Activated T-helper 2 cell treated with anti-CD3 and anti-CD28 coated beads, Interferon-gamma antibody, Interleukin-2, Interleukin-4, amounts not matched to agents 10 μg/mL and 5 μg/mL and 100 μg/mL, durations not matched to agents 14 hours and 24 hours and 36 hours (primary cell): Measurements from ENCODE around the gene NRIP1. TPM values are rescaled to one million over a fixed set of nuclear protein-coding genes. Genes with fewer than 3 reads are reported as not detected.

Source experiments
- DNase-seq: peaks from one replicate; pipeline ENCODE4 v3.0.0; 2021; ENCODE audit warnings: low spot score
- H3K27ac Mint-ChIP-seq: one replicate; pipeline ENCODE4 v1.8.0; 2021; ENCODE audit warnings: mixed read lengths
- H3K27me3 Mint-ChIP-seq: one replicate; pipeline ENCODE4 v1.8.0; 2021; ENCODE audit warnings: low read depth, mixed read lengths
- H3K36me3 Mint-ChIP-seq: one replicate; pipeline ENCODE4 v1.8.0; 2021; ENCODE audit warnings: low read depth, mixed read lengths
- H3K4me1 Mint-ChIP-seq: one replicate; pipeline ENCODE4 v1.8.0; 2021; ENCODE audit warnings: low read depth, mixed read lengths
- H3K4me3 Mint-ChIP-seq: one replicate; pipeline ENCODE4 v1.8.0; 2021; ENCODE audit warnings: low read depth, mild to moderate bottlenecking, moderate library complexity, mixed read lengths
- H3K9me3 Mint-ChIP-seq: one replicate; pipeline ENCODE4 v1.8.0; 2021; ENCODE audit warnings: mixed read lengths
- intact Hi-C: fragments of 100-400 bp; cut with micrococcal nuclease; formaldehyde crosslinking; loops from one replicate; pipeline ENCODE4 v1.15.1; 2023
- total RNA-seq: library from RNA; stranded (reverse); gene quantifications from 2 replicates; pipeline ENCODE4 v1.2.3, GENCODE V29; 2022

The NRIP1 gene
- total RNA-seq, 1 donor from 2014 or later: 7.9 TPM

DNA sequence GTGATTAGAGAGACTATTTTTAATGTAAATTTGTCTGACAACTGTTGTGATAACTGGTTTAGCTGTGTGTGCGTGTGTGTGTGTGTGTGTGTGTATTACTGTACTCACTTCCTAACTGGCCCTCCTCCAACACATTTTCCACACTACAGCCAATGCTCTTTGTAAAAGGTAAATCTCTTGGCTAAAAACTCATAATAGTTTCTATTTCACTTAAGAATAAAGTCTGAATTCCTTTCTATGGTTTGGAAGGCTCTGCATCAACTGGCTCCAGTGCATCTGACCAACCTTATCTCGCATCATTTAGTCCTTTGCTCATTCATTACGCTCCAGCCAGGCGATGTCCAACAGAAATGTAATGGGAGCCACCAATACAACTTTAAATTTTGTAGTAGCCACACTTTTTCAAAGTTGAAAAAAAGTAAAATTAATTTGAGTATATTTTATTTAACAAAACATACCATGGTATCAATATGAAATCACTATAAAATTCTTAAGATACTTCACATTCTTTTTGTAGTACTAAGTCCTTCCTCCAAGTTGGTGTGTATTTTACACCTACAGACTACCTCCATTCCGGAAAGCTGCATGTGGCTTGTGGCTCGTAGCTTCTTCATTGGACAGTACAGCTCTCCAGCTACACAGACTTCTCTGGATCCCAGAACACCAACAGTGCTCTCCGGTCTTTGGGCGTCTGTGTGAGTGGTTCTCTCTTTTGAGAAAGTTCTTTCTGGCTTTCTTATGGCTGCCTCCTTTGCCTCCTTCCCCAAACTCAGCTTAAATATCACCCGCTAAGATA is 68.9 kb downstream of the NRIP1 start:
- Mint-ChIP-seq H3K9me3 (no peaks in the 10 kb centered on the region), H3K4me1 (peaks cover 2% of the 10 kb centered on the region), H3K27ac (no peak overlapping the region), H3K36me3 (no peaks in the 10 kb centered on the region), H3K4me3 (no peak overlapping the region), H3K27me3 (no peaks in the 10 kb centered on the region)
- no peak for DNase-seq
- intact Hi-C loops: no loop called here

DNA sequence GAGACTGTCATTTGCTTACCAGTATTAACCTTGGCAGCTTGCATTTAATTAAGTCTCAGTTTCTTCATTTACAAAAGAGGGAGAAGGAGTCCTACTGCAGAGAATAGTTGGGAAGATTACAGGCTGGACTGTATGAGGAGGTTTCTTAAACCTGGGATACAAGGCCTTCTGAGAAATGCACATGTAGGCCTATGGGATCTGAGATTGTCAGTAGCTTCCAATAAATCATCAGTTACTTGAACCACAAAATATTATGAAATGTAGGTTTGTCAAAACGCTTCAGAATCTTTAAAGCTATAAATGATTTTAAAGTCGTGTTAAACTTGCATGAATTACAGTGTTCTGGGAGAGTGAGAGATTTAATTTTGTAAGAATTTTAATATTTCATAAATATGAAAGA is 69.6 kb downstream of the NRIP1 start:
- H3K27me3 Mint-ChIP-seq: no peaks in the 10 kb centered on the region
- H3K4me3 Mint-ChIP-seq: no peak overlapping the region
- DNase-seq: no peak
- intact Hi-C loops: no loop called here
- no peaks in the 10 kb centered on the region for H3K36me3 Mint-ChIP-seq
- no peak overlapping the region for H3K27ac Mint-ChIP-seq
- H3K4me1 Mint-ChIP-seq: peaks cover 2% of the 10 kb centered on the region
- no peaks in the 10 kb centered on the region for H3K9me3 Mint-ChIP-seq

DNA sequence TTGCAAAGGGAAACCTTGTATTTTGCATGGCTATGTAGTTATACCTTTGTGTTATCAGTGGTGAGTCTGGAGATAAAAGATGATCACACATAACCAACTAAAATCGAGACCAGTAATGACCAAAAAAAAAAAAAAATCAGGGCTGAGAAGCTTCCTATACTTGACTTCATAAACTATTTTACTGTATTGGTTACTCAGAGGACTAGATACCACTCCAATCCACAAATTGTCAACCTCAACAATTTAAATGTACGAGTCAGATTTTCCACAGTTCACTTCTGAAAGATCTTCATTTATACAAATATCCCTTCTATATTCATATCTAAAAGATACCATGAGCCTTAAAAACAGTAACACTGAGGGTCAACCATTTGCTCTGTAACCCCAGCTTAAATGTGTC is 71.7 kb downstream of the NRIP1 start:
- Mint-ChIP-seq H3K4me1 (peaks cover 5% of the 10 kb centered on the region), H3K27ac (no peak overlapping the region), H3K27me3 (no peaks in the 10 kb centered on the region), H3K9me3 (no peaks in the 10 kb centered on the region), H3K36me3 (no peaks in the 10 kb centered on the region), H3K4me3 (no peak overlapping the region)
- intact Hi-C loops: no loop called here
- DNase-seq: no peak

DNA sequence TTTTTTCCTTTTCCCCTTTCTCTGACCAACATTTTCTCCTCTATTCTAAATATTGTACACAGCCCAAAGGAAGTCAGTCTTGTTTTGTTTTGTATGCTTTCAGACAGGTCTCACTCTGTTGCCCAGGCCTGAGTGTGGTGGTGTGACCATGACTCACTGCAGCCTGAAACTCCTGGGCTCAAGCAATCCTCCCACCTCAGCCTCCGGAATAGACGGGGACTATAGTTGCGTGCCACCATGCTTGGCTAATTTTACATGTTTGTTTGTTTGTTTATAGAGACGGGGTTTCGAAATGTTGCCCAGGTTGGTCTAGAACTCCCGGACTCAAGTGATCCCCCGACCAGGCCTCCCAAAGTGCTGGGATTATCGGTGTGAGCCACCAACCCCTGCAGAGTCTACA is 72.8 kb downstream of the NRIP1 start:
- H3K36me3 Mint-ChIP-seq: no peaks in the 10 kb centered on the region
- no peaks in the 10 kb centered on the region for H3K9me3 Mint-ChIP-seq
- H3K27me3 Mint-ChIP-seq: no peaks in the 10 kb centered on the region
- H3K4me1 Mint-ChIP-seq: peaks cover 5% of the 10 kb centered on the region
- no peak overlapping the region for H3K27ac Mint-ChIP-seq
- no peak for DNase-seq
- no peak overlapping the region for H3K4me3 Mint-ChIP-seq
- intact Hi-C loops: no loop called here

DNA sequence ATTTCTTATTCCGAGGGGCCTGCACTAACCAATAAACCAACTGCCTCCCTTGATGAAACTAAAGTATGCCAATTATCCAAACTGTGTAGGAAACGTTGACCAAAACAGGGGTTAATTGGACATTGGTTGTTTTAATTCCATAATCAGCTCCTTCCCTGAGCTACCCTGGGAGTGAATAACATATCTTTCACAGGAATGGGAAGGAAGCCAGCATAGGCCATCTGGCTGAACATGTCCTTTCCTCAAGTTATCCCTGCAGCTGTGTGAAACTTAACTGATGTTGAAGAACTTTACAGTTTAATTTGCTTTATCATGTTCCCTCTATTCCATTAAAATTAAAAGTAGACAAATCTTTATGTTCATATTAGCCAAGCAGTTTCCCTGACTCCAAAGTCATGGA is 75.4 kb downstream of the NRIP1 start:
- intact Hi-C loops: no loop called here
- H3K36me3 Mint-ChIP-seq: no peaks in the 10 kb centered on the region
- H3K27ac Mint-ChIP-seq: no peak overlapping the region
- peaks cover 5% of the 10 kb centered on the region for H3K4me1 Mint-ChIP-seq
- DNase-seq: no peak
- H3K9me3 Mint-ChIP-seq: no peaks in the 10 kb centered on the region
- H3K27me3 Mint-ChIP-seq: no peaks in the 10 kb centered on the region
- no peak overlapping the region for H3K4me3 Mint-ChIP-seq

DNA sequence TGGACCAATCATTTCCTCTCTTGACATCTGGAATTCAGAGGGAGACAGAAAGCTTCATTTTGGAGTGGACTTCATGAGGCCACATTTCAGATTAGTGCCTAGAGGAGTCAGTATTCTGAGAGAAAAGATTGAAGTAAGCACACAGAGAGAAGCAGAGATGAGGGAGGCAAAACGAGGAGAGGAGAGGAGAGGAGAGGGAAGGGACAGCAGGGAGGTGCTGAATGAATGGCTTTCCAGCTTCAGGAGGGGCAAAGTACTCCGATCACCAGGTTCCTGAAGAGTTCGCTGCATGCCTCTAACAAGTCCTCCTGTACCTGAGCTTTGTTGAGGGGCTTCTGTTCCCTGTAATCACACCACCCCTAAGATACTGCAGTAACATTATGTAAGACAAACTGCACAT is 76.0 kb downstream of the NRIP1 start:
- Mint-ChIP-seq H3K4me1 (peaks cover 5% of the 10 kb centered on the region), H3K36me3 (peaks cover 4% of the 10 kb centered on the region), H3K27me3 (no peaks in the 10 kb centered on the region), H3K9me3 (no peaks in the 10 kb centered on the region), H3K27ac (no peak overlapping the region), H3K4me3 (no peak overlapping the region)
- no peak for DNase-seq
- intact Hi-C loops: no loop called here

DNA sequence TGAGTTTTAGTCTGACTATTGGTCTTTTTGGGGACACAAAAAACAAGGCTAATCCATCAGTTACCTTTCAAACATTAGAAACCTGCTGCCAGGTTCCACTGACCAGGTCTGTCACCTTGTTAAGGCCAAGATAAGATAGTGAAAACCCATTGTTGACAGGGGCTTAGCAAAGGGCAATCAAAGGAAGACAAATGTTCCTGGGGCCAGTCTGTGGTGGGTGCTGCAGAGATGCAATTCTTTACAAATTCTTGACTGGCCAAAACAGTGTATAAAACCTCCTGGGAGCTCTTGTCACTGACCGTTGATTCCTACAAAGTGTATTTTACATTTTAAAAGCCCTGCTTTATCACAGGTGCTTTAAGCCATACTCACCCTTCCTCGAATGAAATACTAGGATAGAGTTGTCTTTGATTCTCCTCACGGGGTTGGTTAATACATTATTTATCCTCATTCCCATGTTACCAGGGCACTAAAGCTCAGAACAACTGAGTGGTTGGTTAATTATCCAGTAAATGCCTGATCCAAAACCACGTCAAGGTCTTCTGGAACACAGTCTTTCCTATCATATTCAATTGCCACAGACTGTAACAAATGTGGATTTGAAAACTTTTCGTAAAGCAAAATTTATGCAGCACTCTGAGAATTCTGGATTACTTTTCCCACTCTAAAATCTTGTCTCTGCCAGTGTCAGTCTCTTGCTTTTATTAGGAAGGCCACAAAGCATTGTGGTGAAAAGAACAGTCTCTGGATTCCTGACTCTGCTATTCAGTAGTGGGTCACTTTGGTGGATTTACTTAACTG is 77.2 kb downstream of the NRIP1 start:
- DNase-seq: no peak
- peaks cover 4% of the 10 kb centered on the region for H3K36me3 Mint-ChIP-seq
- peaks cover 5% of the 10 kb centered on the region for H3K4me1 Mint-ChIP-seq
- intact Hi-C loops: no loop called here
- no peaks in the 10 kb centered on the region for H3K27me3 Mint-ChIP-seq
- no peak overlapping the region for H3K27ac Mint-ChIP-seq
- H3K4me3 Mint-ChIP-seq: no peak overlapping the region
- no peaks in the 10 kb centered on the region for H3K9me3 Mint-ChIP-seq

DNA sequence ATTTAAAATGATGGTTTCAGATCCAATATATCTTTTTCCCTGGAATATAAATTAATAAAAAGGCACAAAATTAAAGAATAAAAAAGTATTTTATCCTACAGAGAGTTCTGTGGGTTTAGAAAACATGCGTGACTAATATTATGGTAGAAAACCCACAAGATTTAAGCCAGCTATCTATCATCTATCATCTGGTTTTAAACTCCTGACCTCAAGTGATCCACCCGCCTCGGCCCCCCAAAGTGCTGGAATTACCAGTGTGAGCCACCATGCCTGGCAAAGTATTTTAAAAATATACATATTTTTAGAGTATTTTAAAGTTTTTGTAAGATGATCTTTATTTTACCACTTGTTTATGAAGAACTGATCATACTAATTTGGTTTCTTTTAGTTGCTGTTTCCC is 79.5 kb downstream of the NRIP1 start:
- H3K27me3 Mint-ChIP-seq: no peaks in the 10 kb centered on the region
- H3K4me3 Mint-ChIP-seq: no peak overlapping the region
- H3K9me3 Mint-ChIP-seq: no peaks in the 10 kb centered on the region
- intact Hi-C loops: no loop called here
- no peak overlapping the region for H3K27ac Mint-ChIP-seq
- no peak for DNase-seq
- peaks cover 4% of the 10 kb centered on the region for H3K36me3 Mint-ChIP-seq
- H3K4me1 Mint-ChIP-seq: peaks cover 3% of the 10 kb centered on the region

DNA sequence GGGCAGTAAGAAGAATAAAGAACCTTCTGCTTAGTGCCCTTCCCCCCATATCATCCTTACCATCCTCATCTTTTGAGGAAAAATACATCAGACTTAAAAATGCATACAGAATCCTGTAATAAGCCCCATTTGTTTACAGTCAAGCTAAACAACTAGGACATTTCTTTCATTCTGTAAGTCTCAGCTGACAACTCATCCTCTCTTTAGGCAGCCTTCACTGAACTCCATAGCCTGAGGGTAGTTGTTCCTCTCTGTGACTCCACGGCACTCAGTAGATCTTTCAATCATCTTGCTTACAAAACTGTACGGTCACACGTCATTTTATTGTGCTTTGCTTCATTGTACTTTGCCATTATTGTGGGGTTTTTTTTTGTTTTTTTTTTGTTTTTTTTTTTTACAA is 82.5 kb downstream of the NRIP1 start:
- H3K27me3 Mint-ChIP-seq: no peaks in the 10 kb centered on the region

DNA sequence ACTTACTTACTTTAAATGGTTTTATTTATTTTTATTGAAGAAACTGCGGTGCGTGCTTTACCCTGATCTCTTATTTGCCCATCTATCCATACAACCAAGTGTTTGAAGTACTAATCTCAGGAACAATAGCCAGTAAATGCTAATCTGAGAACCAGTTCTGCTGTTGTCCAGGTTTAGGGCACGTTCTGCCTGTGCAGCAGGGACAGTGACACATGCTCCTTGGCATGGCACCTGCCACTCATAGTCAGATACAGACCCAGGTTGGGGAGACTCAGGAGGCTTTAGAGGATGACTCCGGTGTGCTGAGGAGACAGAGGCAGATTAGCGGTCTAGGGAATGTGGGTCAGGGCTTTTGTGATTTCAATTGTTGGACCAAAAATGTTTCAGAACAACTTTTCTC is 83.6 kb downstream of the NRIP1 start:
- Mint-ChIP-seq H3K27me3 (no peaks in the 10 kb centered on the region), H3K9me3 (no peaks in the 10 kb centered on the region), H3K4me1 (no peaks in the 10 kb centered on the region), H3K4me3 (no peak overlapping the region), H3K27ac (no peak overlapping the region), H3K36me3 (peaks cover 4% of the 10 kb centered on the region)
- DNase-seq: no peak
- intact Hi-C loops: no loop called here

More for the DNA sequence above, 82.5 kb downstream of the NRIP1 start:
- no peak for DNase-seq
- H3K36me3 Mint-ChIP-seq: peaks cover 4% of the 10 kb centered on the region
- H3K4me3 Mint-ChIP-seq: no peak overlapping the region
- no peak overlapping the region for H3K27ac Mint-ChIP-seq
- H3K4me1 Mint-ChIP-seq: no peaks in the 10 kb centered on the region
- no peaks in the 10 kb centered on the region for H3K9me3 Mint-ChIP-seq
- intact Hi-C loops: no loop called here

DNA sequence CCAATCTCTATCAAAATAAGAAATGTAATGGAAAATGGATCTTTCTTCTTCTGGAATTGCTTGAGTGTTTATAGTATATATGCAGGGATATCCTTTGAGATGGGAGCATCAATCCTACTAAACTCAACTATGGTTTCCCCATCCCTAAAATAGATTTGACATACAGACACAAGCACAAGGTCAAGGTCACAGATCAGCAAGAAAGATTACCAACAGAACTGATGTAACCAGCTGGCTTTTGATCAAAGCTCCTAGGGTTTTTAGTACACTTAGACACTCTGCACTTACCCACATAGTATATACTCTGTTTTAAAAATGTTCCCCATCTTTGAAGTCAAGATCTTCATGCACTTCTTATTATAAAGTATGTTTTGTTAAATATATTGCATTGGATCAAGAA is 85.5 kb downstream of the NRIP1 start:
- Mint-ChIP-seq H3K9me3 (no peaks in the 10 kb centered on the region), H3K4me3 (no peak overlapping the region), H3K27ac (no peak overlapping the region), H3K27me3 (no peaks in the 10 kb centered on the region), H3K4me1 (no peaks in the 10 kb centered on the region), H3K36me3 (peaks cover 4% of the 10 kb centered on the region)
- no peak for DNase-seq
- intact Hi-C loops: no loop called here

DNA sequence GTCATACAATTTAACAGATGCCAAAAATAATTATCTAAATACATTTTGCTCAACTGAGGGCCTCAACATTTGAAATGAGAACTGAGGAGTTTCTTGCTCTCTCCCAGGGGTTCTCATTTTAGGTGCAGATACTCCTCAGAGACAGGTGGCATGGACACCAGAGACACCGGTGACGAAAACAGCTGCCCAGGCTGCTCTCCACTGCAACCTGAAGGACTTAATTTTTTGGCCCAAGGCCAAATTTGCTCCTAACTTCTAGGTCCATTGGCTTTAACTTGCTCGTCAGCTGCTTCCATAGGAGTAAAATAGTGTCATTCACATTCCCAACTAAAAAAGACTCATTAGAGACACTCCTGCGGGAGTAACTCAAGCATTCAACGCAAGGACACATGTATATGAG is 87.0 kb downstream of the NRIP1 start:
- DNase-seq: no peak
- Mint-ChIP-seq H3K9me3 (no peaks in the 10 kb centered on the region), H3K36me3 (no peaks in the 10 kb centered on the region), H3K4me3 (no peak overlapping the region), H3K4me1 (no peaks in the 10 kb centered on the region), H3K27me3 (no peaks in the 10 kb centered on the region), H3K27ac (no peak overlapping the region)
- intact Hi-C loops: no loop called here

DNA sequence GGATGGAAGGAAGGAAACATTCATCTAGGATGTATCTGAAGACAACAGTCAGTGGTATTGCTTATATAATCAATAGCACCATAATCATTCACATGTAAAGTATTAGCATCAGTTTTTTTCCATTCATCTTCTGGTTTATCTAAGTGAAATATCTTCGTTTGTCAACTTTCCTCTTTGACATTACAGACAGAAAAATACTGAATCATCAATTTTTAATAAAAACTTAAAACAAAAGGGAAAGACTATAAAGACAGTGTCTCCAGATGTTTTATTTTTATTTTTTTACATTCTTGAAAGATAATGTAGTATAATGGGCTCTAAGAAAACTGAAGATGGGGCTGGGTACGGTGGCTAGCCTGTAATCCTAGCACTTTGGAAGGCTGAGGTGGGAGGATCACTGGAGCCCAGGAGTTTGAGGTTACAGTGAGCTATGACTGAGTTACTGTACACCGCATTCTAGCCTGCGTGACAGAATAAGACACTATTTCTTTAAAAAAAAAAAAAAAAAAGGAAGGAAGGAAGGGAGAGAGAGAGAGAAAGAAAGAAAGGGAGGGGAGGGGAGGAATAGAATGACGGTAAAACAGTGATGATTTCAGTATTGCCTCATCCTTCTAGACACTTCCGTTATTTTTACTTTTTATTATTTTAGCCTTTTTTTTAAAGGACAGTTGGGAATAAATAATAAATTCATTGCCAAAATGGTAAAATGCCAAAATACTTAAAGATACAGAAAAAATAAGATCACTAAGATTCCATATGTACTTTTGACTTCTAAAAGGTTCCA is 89.5 kb downstream of the NRIP1 start:
- no peaks in the 10 kb centered on the region for H3K27me3 Mint-ChIP-seq
- no peaks in the 10 kb centered on the region for H3K9me3 Mint-ChIP-seq
- H3K4me1 Mint-ChIP-seq: no peaks in the 10 kb centered on the region
- intact Hi-C loops: no loop called here
- no peaks in the 10 kb centered on the region for H3K36me3 Mint-ChIP-seq
- H3K27ac Mint-ChIP-seq: no peak overlapping the region
- DNase-seq: no peak
- H3K4me3 Mint-ChIP-seq: no peak overlapping the region
